A673 (cell line): ENCODE results near the gene ENTHD1. TPM values are rescaled to one million over a fixed set of nuclear protein-coding genes. Genes with fewer than 3 reads are reported as not detected.
"Not testable (repeated sequence)": the region's sequence is repeated elsewhere in the genome, so short reads cannot be mapped to it uniquely, and the experiment has no call there.

ENCODE experiments used
- BruUV-seq: library from RNA; stranded (reverse); fragments of 400-500 nt; replicated peaks from 2 replicates; lab custom pipeline; 2021; lab: Mats Ljungman, UMichigan
- CTCF ChIA-PET: fragments of 300-600 bp; sonication (Branson Sonifier 250); formaldehyde crosslinking; loops from one replicate; lab custom pipeline; 2022; ENCODE audit warnings: antibody characterized with exemption; lab: Charles Lee
- POLR2A ChIA-PET: fragments of 300-600 bp; sonication (Branson Sonifier 250); formaldehyde crosslinking; loops from one replicate; lab custom pipeline; 2022; ENCODE audit warnings: antibody characterized with exemption; ENCODE audit not compliant: low non-redundant PET; lab: Charles Lee
- DNase-seq: peaks from one replicate; pipeline ENCODE4 v3.0.0-alpha.2; 2015; ENCODE audit warnings: low spot score
- H3K27ac ChIP-seq: fragments of 200-600 bp; sonication (generic); 2 replicates; pipeline ENCODE4 v1.5.1; 2016; ENCODE audit warnings: mixed run types, low read depth, mild to moderate bottlenecking, mixed read lengths, antibody characterized with exemption, low read length; ENCODE audit not compliant: poor library complexity, severe bottlenecking
- H3K27me3 ChIP-seq: fragments of 200-600 bp; sonication (generic); replicated peaks from 2 replicates; pipeline ENCODE4 v1.6.1; 2017; ENCODE audit warnings: mixed run types, low read depth, mild to moderate bottlenecking, mixed read lengths, antibody characterized with exemption, low read length; ENCODE audit not compliant: insufficient read depth, poor library complexity
- H3K36me3 ChIP-seq: fragments of 200-600 bp; sonication (generic); 2 replicates; pipeline ENCODE4 v1.6.1; 2016; ENCODE audit warnings: mixed run types, mild to moderate bottlenecking, mixed read lengths, antibody characterized with exemption, low read length; ENCODE audit not compliant: insufficient read depth, poor library complexity, severe bottlenecking
- H3K4me1 ChIP-seq: fragments of 200-600 bp; sonication (generic); 2 replicates; pipeline ENCODE4 v1.6.1; 2017; ENCODE audit warnings: mixed run types, mild to moderate bottlenecking, mixed read lengths, antibody characterized with exemption, low read length; ENCODE audit not compliant: insufficient read depth, poor library complexity, severe bottlenecking
- H3K4me3 ChIP-seq: fragments of 200-600 bp; sonication (generic); 2 replicates; pipeline ENCODE4 v1.5.1; 2016; ENCODE audit warnings: low read depth, mixed run types, mild to moderate bottlenecking, mixed read lengths, low read length; ENCODE audit not compliant: poor library complexity, severe bottlenecking
- H3K9me3 ChIP-seq: fragments of 200-600 bp; sonication (generic); 2 replicates; pipeline ENCODE4 v1.6.1; 2016; ENCODE audit warnings: mixed run types, low read depth, mild to moderate bottlenecking, mixed read lengths, antibody characterized with exemption, low read length; ENCODE audit not compliant: poor library complexity, severe bottlenecking
- EZH2 ChIP-seq: fragments of 200-600 bp; sonication (generic); IDR thresholded peaks from 2 replicates; pipeline ENCODE4 v1.6.1; 2017; ENCODE audit warnings: borderline replicate concordance, low read depth, mild to moderate bottlenecking, mixed read lengths, antibody characterized with exemption, low read length; ENCODE audit not compliant: poor library complexity, severe bottlenecking
- intact Hi-C: fragments of 100-400 bp; cut with micrococcal nuclease; formaldehyde crosslinking; loops from one replicate; pipeline ENCODE4 v1.10.0; 2022; ENCODE audit not compliant: unreplicated experiment
- total RNA-seq: library from RNA; stranded (reverse); gene quantifications from 2 replicates; pipeline ENCODE4 v1.2.3, GENCODE V29; 2021
- TF ChIP-seq, protein P1 (sequence below): fragments of 300-800, 200-600 bp; sonication (generic); conservative IDR thresholded peaks from 2 replicates; pipeline ENCODE4 v1.5.1; 2017; ENCODE audit warnings: low read depth, mild to moderate bottlenecking, antibody characterized with exemption, low read length, moderate library complexity, mixed read lengths

Gene ENTHD1
- total RNA-seq, 1 experiment from 2014 or later, result not detected

DNA sequence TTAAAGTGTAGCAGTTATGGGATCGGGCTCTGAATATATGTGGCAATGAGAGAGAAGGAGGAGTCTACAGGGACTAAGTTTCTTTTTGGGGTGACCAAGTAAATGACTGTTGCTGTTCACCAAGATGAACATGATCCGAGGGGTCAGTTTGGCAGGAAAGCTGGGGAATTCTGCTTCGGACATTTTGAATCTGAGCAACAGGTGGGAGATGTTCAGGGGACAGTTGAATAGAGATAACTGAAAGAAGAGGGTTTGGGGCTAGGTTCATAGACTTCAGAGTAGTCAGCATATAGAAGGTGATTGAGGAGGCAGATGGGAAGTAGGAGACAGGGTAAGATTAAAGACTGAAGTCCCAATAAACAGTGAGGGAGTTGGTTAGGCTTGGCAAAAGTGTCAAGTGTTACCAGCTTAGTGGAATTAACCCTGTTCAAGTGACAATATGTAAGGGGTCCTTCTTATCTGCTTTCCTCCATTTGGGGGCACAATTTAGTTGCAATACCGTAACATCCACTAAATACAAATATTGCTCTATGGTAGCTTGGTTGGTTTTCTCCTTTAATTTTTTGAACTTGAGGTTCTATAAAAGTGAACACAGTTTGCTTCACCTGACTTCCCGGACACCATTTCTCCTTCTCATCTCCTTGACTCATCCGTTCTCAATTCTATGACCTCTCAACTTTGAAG, 2.9 kb upstream of the ENTHD1 start:
- ChIA-PET POLR2A (no interaction called here), CTCF (no interaction called here)
- intact Hi-C loops, result no loop called here
- H3K4me3 ChIP-seq, result no peak overlapping the region
- H3K4me1 ChIP-seq, result no peaks in the 10 kb centered on the region
- no peaks in the 10 kb centered on the region for H3K9me3 ChIP-seq
- TF ChIP-seq EZH2, result no peak
- TF ChIP-seq, protein P1, sequence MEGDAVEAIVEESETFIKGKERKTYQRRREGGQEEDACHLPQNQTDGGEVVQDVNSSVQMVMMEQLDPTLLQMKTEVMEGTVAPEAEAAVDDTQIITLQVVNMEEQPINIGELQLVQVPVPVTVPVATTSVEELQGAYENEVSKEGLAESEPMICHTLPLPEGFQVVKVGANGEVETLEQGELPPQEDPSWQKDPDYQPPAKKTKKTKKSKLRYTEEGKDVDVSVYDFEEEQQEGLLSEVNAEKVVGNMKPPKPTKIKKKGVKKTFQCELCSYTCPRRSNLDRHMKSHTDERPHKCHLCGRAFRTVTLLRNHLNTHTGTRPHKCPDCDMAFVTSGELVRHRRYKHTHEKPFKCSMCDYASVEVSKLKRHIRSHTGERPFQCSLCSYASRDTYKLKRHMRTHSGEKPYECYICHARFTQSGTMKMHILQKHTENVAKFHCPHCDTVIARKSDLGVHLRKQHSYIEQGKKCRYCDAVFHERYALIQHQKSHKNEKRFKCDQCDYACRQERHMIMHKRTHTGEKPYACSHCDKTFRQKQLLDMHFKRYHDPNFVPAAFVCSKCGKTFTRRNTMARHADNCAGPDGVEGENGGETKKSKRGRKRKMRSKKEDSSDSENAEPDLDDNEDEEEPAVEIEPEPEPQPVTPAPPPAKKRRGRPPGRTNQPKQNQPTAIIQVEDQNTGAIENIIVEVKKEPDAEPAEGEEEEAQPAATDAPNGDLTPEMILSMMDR, result no peak
- no peaks in the 10 kb centered on the region for H3K36me3 ChIP-seq
- peaks cover 18% of the 10 kb centered on the region for H3K27me3 ChIP-seq
- no peak overlapping the region for H3K27ac ChIP-seq
- DNase-seq, result no peak
- no TSS peak for BruUV-seq

DNA sequence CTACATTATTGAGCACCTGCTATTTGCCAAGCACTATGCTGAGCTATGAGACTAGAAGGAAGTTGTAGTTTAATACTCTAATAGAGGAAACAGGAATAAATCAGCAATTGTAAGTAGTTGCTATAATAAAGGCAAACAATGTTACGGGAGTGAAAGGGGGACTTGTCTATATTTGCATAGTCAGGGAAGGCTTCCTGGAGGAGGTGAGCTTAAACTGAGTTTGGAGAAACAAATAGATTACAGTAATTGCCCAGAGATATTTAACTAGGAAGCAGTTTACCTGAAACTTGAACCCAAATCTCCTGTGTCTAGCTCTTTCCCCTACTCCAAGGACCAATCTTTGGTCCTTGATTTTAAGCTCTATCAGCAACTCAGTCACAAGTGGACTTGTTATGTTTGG, 2.1 kb upstream of the ENTHD1 start:
- POLR2A ChIA-PET, result no interaction called here
- Histone ChIP-seq H3K27ac (no peak overlapping the region), H3K27me3 (peaks cover 15% of the 10 kb centered on the region), H3K36me3 (no peaks in the 10 kb centered on the region), H3K4me3 (no peak overlapping the region), H3K4me1 (no peaks in the 10 kb centered on the region), H3K9me3 (no peaks in the 10 kb centered on the region)
- intact Hi-C loops, result no loop called here
- CTCF ChIA-PET, result no interaction called here
- TF ChIP-seq, protein P1, result no peak
- no peak for TF ChIP-seq EZH2
- no TSS peak for BruUV-seq
- DNase-seq, result no peak

DNA sequence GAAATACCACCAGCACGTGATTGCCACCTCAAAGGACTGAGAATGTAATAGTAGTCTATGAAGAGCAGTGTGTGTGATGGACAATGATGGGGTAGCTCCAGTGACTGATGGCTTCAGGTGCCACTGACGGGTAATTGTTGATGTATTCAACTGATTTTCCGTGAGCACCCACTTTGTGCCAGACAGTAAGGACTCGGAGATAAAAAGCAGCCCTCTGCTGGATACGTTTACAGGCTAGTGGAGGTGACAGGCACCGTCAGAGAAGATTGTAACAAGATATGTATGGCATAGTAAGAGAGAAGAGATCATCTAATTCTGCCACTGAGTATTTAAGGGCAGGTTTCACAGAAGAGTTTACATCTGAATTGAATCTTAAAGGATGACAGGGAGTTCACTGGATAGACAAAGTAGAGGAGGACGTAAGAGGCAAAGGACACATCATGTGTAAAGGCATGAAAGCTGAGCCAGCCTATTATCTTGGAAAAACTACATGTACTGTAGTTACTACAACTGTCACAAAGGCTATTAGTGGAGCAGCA, 1.1 kb upstream of the ENTHD1 start:
- H3K4me1 ChIP-seq, result no peaks in the 10 kb centered on the region
- peaks cover 9% of the 10 kb centered on the region for H3K27me3 ChIP-seq
- intact Hi-C loops, result no loop called here
- no peak for DNase-seq
- H3K36me3 ChIP-seq, result no peaks in the 10 kb centered on the region
- H3K4me3 ChIP-seq, result no peak overlapping the region
- CTCF ChIA-PET, result no interaction called here
- no TSS peak for BruUV-seq
- TF ChIP-seq, protein P1, result no peak
- no peak for TF ChIP-seq EZH2
- POLR2A ChIA-PET, result no interaction called here
- H3K9me3 ChIP-seq, result no peaks in the 10 kb centered on the region
- H3K27ac ChIP-seq, result no peak overlapping the region

DNA sequence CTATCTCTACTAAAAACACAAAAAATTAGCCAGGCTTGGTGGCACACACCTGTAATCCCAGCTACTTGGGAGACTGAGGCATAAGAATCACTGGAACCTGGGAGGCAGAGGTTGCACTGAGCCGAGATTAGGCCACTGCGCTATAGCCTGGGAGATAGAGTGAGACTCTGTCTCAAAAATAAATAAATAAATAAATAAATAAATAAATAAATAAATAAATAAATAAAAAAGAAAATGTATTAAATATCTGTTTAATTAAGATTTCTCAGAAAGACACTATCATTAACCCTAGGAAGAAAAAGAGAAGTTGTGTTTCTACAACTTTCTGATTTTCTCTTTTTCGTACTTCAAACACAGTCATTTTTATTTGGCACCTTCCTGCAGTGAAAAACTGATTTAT, 3.6 kb downstream of the ENTHD1 start:
- CTCF ChIA-PET, POLR2A ChIA-PET, DNase-seq: not testable (repeated sequence)

More for the DNA sequence above, 3.6 kb downstream of the ENTHD1 start:
- H3K4me1 ChIP-seq, intact Hi-C loops, H3K36me3 ChIP-seq, H3K9me3 ChIP-seq, H3K27ac ChIP-seq, H3K4me3 ChIP-seq, BruUV-seq: not testable (repeated sequence)
- peaks cover 22% of the 10 kb centered on the region for H3K27me3 ChIP-seq
